Measurements from ENCODE around the gene HOXA5.

The HOXA5 gene

GRCh38 chr7:27158436-27159265 is 15.2 kb upstream of the HOXA5 start:
- no peak for DNase-seq

- DNase-seq: no peak
Measured at GRCh38 chr7:27157702-27158431, 14.4 kb upstream of the HOXA5 start.

- no peak for DNase-seq
Measured at GRCh38 chr7:27156916-27157701, 13.6 kb upstream of the HOXA5 start.

- DNase-seq: no peak
Measured at GRCh38 chr7:27156508-27156898, 13.0 kb upstream of the HOXA5 start, which contains the start of gene HOXA7. Gene HOXA7 (minus strand): TSS chr7:27156675. CDS start chr7:27156545, 130 bp downstream.

- DNase-seq: no peak
Measured at GRCh38 chr7:27155816-27156507, 12.5 kb upstream of the HOXA5 start.

GRCh38 chr7:27154901-27155815 is 11.7 kb upstream of the HOXA5 start:
- no peak for DNase-seq

- DNase-seq: no peak
Measured at GRCh38 chr7:27154369-27154768, 10.9 kb upstream of the HOXA5 start.

GRCh38 chr7:27153526-27153925 is 10.0 kb upstream of the HOXA5 start:
- DNase-seq: no peak

GRCh38 chr7:27152816-27153442 is 9.4 kb upstream of the HOXA5 start:
- DNase-seq: no peak

GRCh38 chr7:27151931-27152815 is 8.7 kb upstream of the HOXA5 start, which contains the start of gene HOXA3:
Gene HOXA3 (minus strand): TSS chr7:27152583. CDS start chr7:27110640, 41,943 bp downstream.
- DNase-seq: no peak

GRCh38 chr7:27151341-27151930 is 8.0 kb upstream of the HOXA5 start:
- no peak for DNase-seq

GRCh38 chr7:27150568-27151340 is 7.3 kb upstream of the HOXA5 start:
- peak; percentile 49 for DNase-seq

- no peak for DNase-seq
Measured at GRCh38 chr7:27149842-27150567, 6.5 kb upstream of the HOXA5 start.

- DNase-seq: no peak
Measured at GRCh38 chr7:27148756-27149641, 5.5 kb upstream of the HOXA5 start.

- no peak for DNase-seq
Measured at GRCh38 chr7:27148031-27148755, 4.7 kb upstream of the HOXA5 start.

All from activated CD4-positive, alpha-beta T cell treated with anti-CD3 and anti-CD28 coated beads for 1 hour (primary cell).